ENCODE data around the gene BFSP1.

BFSP1 gene

DNA sequence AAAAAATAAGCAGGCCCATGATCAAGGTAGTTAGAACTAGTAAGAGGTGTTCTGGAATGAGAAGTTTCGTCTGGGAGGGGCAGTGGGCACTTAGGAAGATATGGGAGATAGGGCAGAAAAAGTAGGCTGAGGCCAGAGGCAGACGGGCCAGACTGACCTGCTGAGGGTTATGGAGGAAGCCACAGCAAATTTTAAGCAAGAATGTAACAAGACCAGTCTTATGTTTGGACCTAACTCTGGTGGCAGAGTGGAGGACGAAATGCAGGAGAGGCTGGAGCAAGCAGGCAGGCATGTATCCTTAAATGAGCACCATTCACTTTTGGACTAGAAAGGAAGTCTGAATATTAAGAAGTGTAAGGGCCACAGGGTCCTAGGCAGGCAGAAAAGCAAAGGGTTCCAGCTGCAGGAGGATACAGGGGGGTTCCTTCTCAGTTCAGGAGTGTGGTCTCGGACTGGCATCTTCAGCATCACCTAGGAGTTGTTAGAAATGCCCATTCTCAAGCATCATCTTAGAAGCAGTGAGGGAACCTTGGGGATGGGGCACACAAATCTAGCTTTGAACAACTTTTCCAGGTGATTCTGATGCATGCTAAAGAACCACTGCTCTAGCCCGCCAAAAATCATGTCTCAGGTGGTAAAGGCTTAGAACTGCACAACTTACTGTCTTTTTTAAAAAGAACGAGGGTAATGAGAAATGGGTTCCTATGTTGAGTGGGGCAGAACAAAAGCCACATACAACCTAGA lies 37.0 kb upstream of the BFSP1 start:
- peaks cover 4% of the 10 kb centered on the region; the same call in 1 of the 2 replicates for H3K4me1 ChIP-seq
- H3K9me3 ChIP-seq = no peaks in the 10 kb centered on the region
- H3K36me3 ChIP-seq = no peaks in the 10 kb centered on the region
- peak overlapping the region; percentile 64 for H3K4me3 ChIP-seq (ENCODE audit: low read depth, low read length)
- DNase-seq = no peak
- no peak for TF ChIP-seq CTCF (IDR thresholded peaks at IDR 0.05; ENCODE audit: low read depth, low read length)
- H3K27me3 ChIP-seq = no peaks in the 10 kb centered on the region

DNA sequence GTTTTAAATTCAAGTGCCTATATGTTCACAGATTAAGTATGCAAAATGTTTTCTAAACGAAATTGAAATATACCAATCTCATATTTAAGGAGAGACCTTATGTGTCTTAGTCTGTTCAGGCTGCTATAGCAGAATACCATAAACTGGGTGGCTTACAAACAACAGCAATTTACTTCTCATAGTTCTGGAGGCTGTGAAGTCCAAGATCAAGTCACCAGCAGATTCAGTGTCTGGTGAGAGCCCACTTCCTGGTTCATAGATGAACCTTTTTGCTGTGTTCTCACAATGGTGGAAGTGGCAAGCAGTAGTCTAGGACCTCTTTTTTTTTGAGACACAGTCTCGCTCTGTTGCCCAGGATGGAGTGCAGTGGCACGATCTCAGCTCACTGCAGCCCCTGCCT lies 35.2 kb upstream of the BFSP1 start:
- no peak overlapping the region for H3K4me3 ChIP-seq (ENCODE audit: low read depth, low read length)
- TF ChIP-seq CTCF (IDR thresholded peaks at IDR 0.05; ENCODE audit: low read depth, low read length) = no peak
- DNase-seq = no peak
- H3K9me3 ChIP-seq = no peaks in the 10 kb centered on the region
- H3K27me3 ChIP-seq = no peaks in the 10 kb centered on the region
- H3K36me3 ChIP-seq = no peaks in the 10 kb centered on the region
- no peaks in the 10 kb centered on the region for H3K4me1 ChIP-seq

DNA sequence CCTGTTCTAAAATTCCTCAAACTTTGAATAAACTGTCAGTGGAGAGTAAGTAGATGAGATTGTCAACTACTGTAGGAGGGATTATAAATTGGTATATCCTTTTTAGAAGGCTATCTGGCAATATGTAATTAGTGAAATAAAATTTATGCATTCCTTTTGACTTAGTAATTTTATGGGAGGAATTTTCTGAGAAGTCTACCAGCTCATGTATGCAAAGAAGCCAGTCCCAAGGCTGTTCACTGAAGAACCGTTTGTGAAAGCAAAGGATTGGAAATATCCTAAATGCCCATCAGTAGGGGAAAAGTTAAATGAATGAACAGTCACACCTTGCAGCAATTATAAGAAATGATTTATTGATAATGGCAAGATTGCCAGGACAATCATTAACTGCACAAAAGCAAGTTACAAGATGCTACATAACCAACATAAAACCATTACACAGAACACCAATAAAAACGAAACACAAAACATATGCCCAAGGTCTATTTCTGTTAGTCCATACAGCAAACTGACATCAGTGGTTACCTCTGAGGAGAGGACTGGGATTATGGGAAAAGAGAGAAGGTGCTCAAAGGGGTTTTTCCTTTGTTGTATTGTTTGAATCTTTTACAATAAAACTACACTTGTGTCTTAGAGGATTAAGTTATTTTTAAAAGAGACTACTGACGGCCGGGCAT lies 34.1 kb upstream of the BFSP1 start:
- Histone ChIP-seq H3K4me3 (ENCODE audit: low read depth, low read length) (no peak overlapping the region), H3K9me3 (no peaks in the 10 kb centered on the region), H3K4me1 (no peaks in the 10 kb centered on the region), H3K27me3 (no peaks in the 10 kb centered on the region), H3K36me3 (no peaks in the 10 kb centered on the region)
- TF ChIP-seq CTCF (IDR thresholded peaks at IDR 0.05; ENCODE audit: low read depth, low read length) = no peak
- no peak for DNase-seq

DNA sequence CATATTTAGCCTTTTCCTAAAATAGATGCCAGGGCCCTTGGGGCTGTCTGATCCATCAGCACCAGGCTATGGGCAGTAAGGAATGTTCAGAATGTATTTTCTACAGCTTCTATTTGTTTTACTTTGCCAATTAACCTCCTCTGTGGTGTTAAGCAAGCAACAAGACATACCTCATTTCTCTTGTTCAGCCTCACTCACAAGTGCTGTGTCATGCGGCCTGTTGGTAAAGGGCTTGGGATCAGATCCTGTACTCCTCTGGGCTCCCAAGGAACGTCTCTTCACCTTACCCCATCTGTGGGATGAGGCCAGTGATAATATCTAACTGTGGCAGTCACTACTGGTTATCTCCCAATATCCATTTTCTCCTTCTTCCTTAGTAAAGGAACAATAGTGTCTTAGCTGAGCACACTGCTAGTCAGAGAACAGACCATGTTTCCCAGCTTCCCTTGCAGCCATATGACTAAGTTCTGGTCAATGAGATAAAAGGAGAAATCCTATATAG lies 31.7 kb upstream of the BFSP1 start:
- no peak for TF ChIP-seq CTCF (IDR thresholded peaks at IDR 0.05; ENCODE audit: low read depth, low read length)
- Histone ChIP-seq H3K4me3 (ENCODE audit: low read depth, low read length) (no peak overlapping the region), H3K4me1 (no peaks in the 10 kb centered on the region), H3K27me3 (no peaks in the 10 kb centered on the region), H3K36me3 (no peaks in the 10 kb centered on the region), H3K9me3 (no peaks in the 10 kb centered on the region)
- no peak for DNase-seq

- H3K27me3 ChIP-seq = no peaks in the 10 kb centered on the region
- no peaks in the 10 kb centered on the region for H3K9me3 ChIP-seq
- H3K36me3 ChIP-seq = no peaks in the 10 kb centered on the region
- DNase-seq = no peak
- no peak overlapping the region for H3K4me3 ChIP-seq (ENCODE audit: low read depth, low read length)
- no peaks in the 10 kb centered on the region; the same call in 1 of the 2 replicates for H3K4me1 ChIP-seq
- TF ChIP-seq CTCF (IDR thresholded peaks at IDR 0.05; ENCODE audit: low read depth, low read length) = no peak
These were observed 29.3 kb upstream of the BFSP1 start for GRCh38 chr20:17560344-17561074.
